Measurements from ENCODE around the gene CD101.

CD101 gene

DNA sequence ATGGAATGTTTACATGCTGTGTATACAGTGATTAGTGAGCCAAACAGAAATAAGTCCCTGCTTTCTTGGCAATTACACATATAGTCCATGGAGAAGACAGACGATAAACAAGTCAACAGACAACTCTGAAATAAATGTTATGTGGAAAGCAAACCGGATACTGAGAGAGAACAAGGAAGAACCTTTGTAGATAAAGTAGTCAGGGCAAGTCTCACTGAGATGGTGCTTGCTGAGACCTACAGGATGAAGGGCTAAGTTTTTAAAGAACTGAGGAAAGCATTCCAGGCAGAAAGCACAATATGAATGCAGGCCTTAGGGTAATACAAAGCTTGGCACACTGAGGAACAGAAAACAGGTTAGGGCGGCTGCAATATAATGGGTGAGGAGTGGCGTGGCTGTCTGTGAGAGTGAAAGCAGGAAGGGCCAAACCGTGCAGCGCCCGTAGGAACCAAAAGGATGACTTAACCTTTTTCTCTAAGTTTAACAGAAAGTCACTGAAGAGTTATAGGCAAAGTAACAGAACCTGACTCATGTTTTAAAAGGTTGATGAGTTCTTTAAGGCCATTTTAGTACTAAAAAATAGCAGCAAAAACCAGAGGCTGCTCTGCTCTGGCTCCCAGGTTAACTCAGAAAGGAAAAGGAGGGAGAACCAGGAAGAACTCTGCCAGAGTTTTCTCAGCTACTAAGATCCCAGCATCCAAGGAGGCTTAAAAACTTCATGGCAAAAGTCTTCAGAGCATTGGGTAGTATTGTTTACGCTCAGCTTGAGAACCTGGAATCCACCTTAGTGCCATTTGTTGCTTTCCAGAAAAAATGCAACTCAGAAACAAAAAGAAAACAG, 49.9 kb downstream of the CD101 start:
- Histone ChIP-seq H3K27me3 (no peaks in the 10 kb centered on the region), H3K4me3 (ENCODE audit: low read depth in 1 of 2, low read length in 1 of 2) (peak overlapping the region; percentile 2 to 9), H3K27ac (peak overlapping the region; percentile 53), H3K36me3 (no peaks in the 10 kb centered on the region), H3K9me3 (no peaks in the 10 kb centered on the region), H3K4me1 (ENCODE audit: control insufficient read depth in 1 of 2, insufficient read depth in 1 of 2, low read depth in 1 of 2, low read length in 1 of 2) (peaks cover 43 to 44% of the 10 kb centered on the region in 2 experiments)
- TF ChIP-seq, protein P1, sequence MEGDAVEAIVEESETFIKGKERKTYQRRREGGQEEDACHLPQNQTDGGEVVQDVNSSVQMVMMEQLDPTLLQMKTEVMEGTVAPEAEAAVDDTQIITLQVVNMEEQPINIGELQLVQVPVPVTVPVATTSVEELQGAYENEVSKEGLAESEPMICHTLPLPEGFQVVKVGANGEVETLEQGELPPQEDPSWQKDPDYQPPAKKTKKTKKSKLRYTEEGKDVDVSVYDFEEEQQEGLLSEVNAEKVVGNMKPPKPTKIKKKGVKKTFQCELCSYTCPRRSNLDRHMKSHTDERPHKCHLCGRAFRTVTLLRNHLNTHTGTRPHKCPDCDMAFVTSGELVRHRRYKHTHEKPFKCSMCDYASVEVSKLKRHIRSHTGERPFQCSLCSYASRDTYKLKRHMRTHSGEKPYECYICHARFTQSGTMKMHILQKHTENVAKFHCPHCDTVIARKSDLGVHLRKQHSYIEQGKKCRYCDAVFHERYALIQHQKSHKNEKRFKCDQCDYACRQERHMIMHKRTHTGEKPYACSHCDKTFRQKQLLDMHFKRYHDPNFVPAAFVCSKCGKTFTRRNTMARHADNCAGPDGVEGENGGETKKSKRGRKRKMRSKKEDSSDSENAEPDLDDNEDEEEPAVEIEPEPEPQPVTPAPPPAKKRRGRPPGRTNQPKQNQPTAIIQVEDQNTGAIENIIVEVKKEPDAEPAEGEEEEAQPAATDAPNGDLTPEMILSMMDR (IDR thresholded peaks at IDR 0.05): no peak

DNA sequence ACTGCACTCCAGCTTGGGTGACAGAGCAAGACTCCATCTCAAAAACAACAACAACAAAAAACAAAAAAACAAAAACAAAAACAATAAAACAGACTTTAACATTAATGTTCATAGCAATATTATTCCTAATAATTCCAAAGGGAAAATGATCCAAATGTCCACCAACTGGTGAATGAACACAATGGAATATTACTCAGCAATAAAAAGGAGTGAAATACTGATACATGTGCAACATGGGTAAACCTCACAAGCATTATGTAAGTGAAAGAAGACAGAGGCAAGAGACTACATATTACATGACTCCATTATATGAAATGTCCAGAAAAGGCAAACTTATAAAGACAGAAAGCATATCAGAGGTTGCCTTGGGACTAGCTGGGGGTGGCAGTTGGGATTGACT, 52.5 kb downstream of the CD101 start:
- H3K36me3 ChIP-seq: no peaks in the 10 kb centered on the region

DNA sequence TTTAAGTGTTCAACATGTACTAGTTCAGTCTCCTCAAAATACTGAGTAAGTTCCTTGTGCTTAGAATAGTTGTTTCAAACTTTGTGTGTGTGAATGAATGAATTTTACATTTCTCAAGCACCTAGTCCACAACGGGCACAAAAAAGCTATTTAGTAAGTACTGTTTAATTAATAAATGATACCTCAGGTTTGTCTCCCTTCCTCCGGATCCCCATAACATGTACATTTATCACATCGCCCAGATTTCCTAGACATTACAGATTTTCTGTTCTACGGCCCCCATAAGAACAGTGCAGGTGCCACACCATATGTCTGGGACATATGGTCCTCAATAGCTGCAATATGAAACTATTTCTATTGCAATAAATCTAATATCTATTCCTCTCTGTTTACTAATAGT, 57.2 kb downstream of the CD101 start:
- Histone ChIP-seq H3K36me3 (no peaks in the 10 kb centered on the region), H3K27ac (peak overlapping the region; percentile 76), H3K27me3 (no peaks in the 10 kb centered on the region), H3K4me1 (ENCODE audit: control insufficient read depth in 1 of 2, insufficient read depth in 1 of 2, low read depth in 1 of 2, low read length in 1 of 2) (peaks cover 25 to 37% of the 10 kb centered on the region in 2 experiments), H3K9me3 (no peaks in the 10 kb centered on the region), H3K4me3 (ENCODE audit: low read depth in 1 of 2, low read length in 1 of 2) (peak overlapping the region; percentile 83 to 93)
- TF ChIP-seq, protein P1 (IDR thresholded peaks at IDR 0.05): no peak

More for the DNA sequence above, 52.5 kb downstream of the CD101 start:
- Histone ChIP-seq H3K4me3 (ENCODE audit: low read depth in 1 of 2, low read length in 1 of 2) (no peak overlapping the region), H3K27ac (no peak overlapping the region), H3K4me1 (ENCODE audit: control insufficient read depth in 1 of 2, insufficient read depth in 1 of 2, low read depth in 1 of 2, low read length in 1 of 2) (peaks cover 35 to 48% of the 10 kb centered on the region in 2 experiments), H3K9me3 (no peaks in the 10 kb centered on the region), H3K27me3 (no peaks in the 10 kb centered on the region)
- TF ChIP-seq, protein P1 (IDR thresholded peaks at IDR 0.05): no peak

DNA sequence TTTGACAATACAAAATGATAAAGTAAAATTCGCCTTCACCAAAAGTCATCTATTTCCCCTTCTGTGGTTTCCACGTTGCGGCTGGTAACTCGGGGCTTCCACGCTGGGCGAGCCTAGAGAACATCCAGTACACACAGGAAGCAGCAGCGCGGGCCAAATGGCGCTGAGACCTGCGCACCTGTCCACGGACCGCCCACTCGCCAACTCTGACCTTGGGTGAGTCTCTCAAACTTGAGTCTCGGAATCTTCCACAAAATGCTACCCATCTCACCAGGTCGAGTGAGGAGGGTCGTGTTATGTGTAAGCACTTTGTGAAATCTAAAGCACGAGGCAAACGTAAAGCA, 57.7 kb downstream of the CD101 start:
- Histone ChIP-seq H3K27ac (peak overlapping the region; percentile 76), H3K9me3 (no peaks in the 10 kb centered on the region), H3K36me3 (no peaks in the 10 kb centered on the region), H3K27me3 (no peaks in the 10 kb centered on the region), H3K4me3 (ENCODE audit: low read depth in 1 of 2, low read length in 1 of 2) (peak overlapping the region; percentile 83 to 93), H3K4me1 (ENCODE audit: control insufficient read depth in 1 of 2, insufficient read depth in 1 of 2, low read depth in 1 of 2, low read length in 1 of 2) (peaks cover 25 to 37% of the 10 kb centered on the region in 2 experiments)
- TF ChIP-seq, protein P1 (IDR thresholded peaks at IDR 0.05): no peak

DNA sequence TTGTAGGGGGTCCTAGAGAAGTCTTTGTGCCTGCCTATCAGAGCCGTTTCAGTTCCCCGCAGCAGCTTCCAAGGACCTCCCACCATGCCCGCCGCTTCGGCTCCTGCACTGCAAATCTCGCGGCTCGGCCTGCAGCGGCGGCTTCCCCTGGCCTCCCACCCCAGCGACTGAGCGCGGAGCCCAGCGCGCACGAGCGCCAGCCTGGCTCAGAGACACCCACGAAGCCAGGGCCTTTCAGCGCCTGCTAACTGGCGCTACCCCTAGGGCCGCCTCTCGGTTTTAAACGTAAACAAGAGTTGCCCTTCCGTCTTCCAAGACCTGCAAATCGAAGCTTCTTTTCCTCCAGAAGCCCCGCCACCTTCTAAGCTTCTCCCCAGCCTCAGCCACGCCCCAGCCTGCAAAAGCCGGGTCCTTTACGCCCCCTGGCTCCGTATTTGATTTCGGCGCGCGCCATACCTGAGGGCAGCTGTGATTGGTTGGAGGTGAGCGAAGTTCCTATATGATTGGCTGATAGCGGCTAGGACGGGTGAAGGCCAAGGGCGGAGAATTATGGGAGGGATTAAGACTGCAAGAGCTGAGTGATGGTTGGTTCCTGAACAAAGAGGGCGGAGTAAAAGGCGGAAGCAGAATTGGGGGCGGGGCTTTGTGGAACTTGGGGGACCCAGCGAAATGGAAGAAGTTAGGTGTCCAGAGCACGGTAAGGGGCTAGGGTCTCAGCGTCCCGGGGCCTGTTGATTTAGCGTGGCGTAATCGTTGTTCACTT, 58.3 kb downstream of the CD101 start, which contains the start of gene TTF2:
Gene TTF2, plus strand, starts transcription at position 649 of the 763 bp plus-strand sequence. Its CDS starts 21 bp downstream, at position 670.
- TF ChIP-seq, protein P1 (IDR thresholded peaks at IDR 0.05): peak; percentile 65
- Histone ChIP-seq H3K4me1 (ENCODE audit: control insufficient read depth in 1 of 2, insufficient read depth in 1 of 2, low read depth in 1 of 2, low read length in 1 of 2) (peaks cover 25 to 37% of the 10 kb centered on the region in 2 experiments), H3K4me3 (ENCODE audit: low read depth in 1 of 2, low read length in 1 of 2) (peak within 1 kb of the TSS; percentile 83 to 93), H3K27ac (peak within 1 kb of the TSS; percentile 76), H3K36me3 (no peaks in the 10 kb centered on the region), H3K27me3 (no peaks in the 10 kb centered on the region), H3K9me3 (no peaks in the 10 kb centered on the region)

Data from neutrophil (primary cell).